NCI-H2107 (cell line): ENCODE measurements around the gene ETV3.
"Not testable (repeated sequence)": the region's sequence is repeated elsewhere in the genome, so short reads cannot be mapped to it uniquely, and the experiment has no call there.

Experiments used
- DNase-seq: peaks from one replicate; lab custom pipeline; 2025; lab: John Stamatoyannopoulos, UW

The ETV3 gene

GRCh38 chr1:157112186-157112867 lies 25.9 kb downstream of the ETV3 start:
- no peak for DNase-seq

DNA sequence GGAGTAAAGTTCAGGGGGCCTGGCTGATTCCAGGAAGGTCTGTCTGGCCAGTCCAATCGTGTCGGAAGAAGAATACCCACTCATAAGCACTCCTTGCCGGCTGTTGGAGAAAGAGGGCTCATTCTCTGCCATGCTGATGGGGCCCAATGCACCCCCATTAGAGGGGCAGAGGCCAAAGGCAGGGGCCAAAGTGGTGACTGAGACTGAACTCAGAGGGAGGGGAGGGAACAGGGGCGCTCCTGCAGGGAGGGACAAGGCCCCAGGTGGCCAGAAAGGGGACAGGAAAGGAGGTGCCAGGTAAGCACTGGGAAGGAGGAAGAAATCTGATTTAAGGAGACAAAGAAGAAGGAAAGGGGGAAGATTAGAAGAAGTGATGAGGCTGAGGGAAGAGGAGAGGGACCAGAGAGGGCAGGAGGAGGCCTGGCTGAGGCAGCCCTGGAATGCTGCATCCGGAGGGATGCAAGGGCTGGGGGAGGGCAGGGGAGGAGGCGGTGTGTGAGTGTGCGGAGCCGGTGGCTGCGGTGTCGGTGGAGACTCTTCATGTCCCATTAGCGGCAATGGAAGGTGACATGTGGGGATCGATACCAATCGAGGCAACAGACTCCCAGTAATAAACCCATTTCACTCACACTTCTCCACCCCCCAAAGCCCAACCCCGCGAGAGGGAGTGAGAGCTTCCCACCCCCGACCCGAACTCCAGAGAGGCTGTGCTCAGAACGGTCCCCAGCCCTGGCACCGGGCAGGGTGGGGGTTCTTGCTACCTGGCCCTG lies 26.6 kb downstream of the ETV3 start:
- no peak for DNase-seq

DNA sequence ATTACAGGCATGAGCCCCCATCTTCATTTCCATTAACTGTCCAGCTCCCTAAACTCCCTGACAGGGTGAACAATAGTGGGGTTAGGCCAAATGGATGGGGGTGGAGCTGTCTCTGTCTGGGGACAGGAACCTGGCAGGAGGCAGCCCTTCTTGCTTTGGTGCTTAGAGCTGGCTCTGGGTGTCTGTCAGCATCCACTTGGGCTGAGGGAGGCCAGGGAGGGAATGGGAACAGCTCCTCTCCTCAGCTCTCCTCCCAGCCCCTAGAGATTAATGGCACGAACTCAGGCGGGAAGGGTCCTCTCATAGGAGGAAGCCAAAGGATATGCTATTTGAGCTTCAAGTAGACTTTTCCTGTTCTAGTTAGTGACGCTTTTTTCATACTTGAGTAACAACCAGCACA lies 27.5 kb downstream of the ETV3 start:
- DNase-seq: no peak

GRCh38 chr1:157110003-157110402 lies 28.2 kb downstream of the ETV3 start:
- no peak for DNase-seq

DNA sequence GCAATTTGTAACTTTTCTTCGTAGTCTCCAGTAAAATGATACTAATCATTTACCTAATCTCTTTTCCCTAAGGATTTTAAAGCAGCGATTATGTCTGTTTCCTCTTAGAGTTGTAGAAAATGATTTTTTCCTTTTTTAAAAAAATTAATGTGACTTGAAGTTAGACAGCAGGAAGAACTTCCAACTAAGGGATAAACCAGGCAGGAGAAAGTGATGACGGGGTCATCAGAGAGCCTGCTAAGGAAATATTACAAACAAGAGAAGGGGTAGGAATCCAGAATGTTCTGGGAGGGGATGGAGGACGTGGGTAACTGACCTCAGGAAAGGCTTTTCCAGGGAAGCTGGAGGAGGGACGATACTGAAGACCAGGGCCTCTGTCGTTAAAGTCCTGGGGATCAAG lies 29.7 kb downstream of the ETV3 start:
- DNase-seq: no peak

DNA sequence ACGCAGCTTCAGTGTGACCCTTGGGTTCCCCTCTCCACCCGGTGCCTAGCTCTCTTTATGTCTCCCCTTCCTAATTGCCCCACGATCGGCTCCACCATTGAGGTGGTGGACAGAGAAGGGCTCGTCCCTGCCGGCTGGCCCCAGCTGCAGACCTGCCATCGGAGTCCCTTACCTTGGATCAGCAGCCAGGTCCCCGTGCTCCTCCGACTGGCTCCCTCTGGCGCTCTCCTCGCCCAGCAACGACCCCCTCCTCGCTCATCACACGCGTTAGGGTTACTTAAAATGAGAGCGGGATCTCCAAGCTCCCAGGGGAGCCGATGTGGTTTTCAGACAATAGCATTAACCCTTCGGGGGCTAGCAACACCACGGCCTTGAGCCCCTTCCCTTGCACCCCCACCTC lies 30.5 kb downstream of the ETV3 start:
- no peak for DNase-seq

DNA sequence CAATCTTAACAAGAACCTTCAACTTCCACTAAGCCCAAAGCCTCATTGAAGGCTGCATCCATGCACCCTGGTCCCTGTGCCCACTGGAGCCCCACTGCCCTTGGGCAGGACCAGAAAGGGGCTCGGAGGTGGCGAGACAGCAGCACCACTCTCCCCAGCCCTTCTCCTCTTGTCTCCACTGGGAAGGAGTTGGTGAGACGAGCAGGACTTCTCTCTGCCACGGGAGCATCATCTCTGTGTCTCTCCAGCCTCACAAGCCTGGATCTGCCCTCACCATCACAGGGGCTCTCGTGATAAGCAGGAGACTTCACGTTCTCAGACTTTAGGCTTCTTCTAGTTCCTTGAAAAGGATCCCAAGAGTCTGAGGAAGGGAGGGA lies 31.4 kb downstream of the ETV3 start:
- no peak for DNase-seq

GRCh38 chr1:157105988-157106812 lies 32.0 kb downstream of the ETV3 start:
- DNase-seq: no peak

DNA sequence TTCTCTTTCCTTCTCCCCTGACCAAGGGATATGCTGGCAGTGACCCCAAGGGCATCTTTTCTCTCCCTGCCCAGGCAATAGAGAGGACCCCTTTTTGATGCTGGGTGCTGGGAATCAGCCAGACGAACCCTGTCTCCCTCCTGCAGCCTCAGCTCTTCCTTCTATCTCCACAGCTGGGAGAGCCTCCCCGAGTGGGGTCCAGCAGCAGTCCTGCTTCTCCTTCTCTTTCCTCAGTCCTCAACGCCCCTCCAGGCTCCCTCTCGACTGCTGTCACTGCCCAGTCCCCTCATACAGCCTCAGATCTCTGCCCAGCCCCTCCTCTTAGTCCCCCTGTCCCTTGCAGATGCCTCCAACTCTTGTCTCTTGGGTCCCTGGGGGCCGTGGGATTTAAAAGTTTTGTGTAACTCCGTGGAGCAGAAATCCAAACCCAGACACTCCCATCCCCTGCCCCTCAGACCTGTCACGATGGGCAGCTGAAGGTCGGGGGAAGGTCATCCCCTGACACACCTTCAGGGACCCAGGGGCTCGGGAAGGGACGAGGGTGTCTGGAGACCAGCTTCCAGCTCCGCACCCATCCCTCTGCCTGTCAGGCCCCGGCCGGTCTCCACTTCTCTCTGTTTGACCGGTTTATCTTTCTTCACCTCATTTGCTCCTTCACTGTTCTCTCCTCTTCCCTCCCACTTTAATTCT lies 32.8 kb downstream of the ETV3 start:
- DNase-seq: no peak

- no peak for DNase-seq
Measured at GRCh38 chr1:157104598-157105293, 33.4 kb downstream of the ETV3 start.

GRCh38 chr1:157103268-157103667 lies 34.9 kb downstream of the ETV3 start:
- DNase-seq: no peak

DNA sequence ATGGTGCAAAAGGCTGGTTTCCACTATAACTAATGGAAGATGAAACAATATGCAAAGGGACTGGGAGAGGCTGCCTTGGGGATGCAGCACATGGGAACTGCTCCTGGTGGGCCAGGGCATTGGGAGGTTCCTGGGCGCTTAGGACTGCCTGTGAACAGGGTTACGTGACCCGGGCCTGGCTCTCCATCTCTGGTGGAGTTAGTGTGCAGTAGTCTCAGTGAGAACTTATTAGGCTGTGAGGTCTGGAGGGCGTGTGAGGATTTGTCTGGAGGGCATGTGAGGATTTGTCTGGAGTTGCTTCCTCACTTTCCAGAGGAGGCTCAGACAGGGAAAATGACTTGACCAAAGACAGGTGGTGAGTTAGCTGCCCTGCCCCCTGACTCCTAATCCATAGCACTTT lies 37.0 kb downstream of the ETV3 start:
- DNase-seq: no peak

DNA sequence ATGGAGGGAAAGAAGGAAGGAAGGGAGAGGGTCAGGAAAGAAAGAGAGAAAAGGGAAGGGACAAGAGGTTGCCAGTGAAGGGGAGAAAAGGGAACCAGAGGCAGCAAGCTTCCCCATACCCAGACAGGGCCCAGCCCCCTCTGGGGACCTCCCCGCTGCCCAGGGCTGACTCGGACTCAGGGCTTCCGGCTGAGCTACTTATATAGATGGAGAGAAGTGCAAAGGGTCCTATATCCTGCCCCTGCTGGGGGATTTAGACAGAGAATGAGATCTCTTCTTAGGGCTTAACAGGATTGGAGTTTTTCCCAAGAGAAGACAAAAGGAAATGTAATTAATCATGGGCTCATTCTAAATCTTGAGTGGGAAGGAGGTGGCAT lies 38.6 kb downstream of the ETV3 start, which contains the start of gene ETV3L:
Gene ETV3L, minus strand, starts transcription at position 176 of the 377 bp plus-strand sequence. CDS start 285 bp downstream, outside the sequence.
- no peak for DNase-seq

- not testable (repeated sequence) for DNase-seq
Measured at GRCh38 chr1:157098987-157099632, 39.1 kb downstream of the ETV3 start.

- no peak for DNase-seq
Measured at GRCh38 chr1:157098519-157098918, 39.7 kb downstream of the ETV3 start.

DNA sequence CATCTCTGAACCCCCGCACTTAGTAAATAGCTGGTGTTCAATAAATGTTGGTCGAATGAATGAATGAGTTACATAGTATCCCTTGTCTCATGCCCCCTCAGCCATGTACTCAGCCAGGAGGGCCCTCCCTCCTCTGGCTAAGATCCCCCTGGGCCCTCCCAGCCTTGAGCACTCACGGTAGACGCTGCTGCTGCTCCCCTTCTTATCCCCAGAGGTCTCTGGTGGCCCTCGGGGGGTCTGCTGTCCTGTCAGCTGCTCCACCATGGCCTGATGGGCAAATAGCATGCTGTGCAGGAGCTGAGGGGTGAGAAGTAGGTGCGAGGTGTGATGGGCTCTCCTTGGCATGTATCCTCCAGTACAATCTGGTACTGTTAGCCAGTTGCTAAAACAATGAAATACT lies 40.5 kb downstream of the ETV3 start:
- DNase-seq: no peak

DNA sequence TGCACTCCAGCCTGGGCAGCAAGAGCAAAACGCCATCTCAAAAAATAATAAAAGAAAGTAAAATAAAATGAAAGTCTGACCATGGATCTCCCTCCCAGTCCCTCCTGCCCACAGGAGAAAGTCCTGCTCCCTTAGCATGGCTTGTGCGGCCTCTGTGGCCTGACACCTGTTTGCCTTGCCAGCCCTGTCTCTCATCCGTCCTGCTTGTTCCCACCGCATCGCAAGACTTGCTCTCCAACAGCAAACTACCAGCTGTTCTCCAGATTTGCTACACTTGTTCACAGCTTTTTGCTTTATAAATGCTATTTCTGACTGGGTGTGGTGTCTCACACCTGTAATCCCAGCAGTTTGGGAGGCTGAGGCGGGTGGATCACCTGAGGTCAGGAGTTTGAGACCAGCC lies 41.3 kb downstream of the ETV3 start:
- DNase-seq: no peak

GRCh38 chr1:157095551-157095950 lies 42.6 kb downstream of the ETV3 start:
- DNase-seq: no peak

DNA sequence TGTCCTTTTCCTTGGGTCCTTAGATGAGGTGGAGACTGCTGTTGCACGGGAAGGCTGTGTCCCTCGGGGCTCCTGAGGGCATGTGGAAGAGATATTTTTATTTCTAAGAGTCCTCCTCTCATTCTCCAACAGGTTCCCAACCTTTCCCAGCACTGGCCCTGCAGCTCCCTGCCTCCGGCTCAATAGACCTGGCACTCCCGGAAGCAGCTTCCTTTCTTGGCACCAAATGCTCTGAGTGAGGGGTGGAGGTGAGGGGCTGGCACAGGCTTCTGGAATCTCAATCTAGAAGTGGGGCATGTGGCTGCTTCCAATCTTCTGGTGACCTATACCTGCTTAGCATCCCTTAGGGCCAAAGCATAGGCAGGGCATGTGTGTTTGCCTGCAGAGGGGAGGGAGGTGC lies 43.1 kb downstream of the ETV3 start:
- no peak for DNase-seq

GRCh38 chr1:157092831-157093230 lies 45.4 kb downstream of the ETV3 start:
- DNase-seq: no peak

DNA sequence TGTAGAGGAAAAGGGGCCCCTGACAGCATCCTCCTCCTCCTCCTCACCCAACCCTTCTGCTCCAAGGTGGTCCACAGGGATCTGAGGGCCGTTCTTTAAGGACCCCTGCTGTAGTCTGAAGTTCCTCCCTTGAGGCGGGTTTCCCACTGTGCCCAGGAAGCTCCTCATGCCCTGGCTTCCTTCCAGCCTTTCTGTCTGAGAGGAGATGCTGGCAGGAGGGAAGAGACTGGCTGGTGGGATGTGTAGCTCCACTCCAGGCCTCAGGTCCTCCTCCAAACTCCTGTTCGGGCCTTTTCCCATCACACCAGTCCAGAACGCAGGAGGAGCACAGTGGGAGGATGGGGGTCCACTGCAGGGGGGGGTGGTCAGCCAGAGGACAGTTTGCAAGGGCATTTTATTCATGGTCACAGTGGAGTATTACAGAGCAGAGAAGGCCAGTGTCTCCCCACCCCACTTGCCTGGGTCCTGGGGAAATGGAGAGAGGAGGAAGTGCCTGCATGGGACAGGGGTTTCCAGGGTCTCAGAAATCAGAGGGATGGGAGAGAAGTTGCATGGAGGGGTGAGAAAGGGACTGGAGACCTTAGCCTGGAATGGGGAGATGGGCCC lies 46.4 kb downstream of the ETV3 start:
- DNase-seq: no peak
